RWPE2 (cell line): ENCODE data around the gene ANKZF1.
"Not testable (repeated sequence)": the region's sequence is repeated elsewhere in the genome, so short reads cannot be mapped to it uniquely, and the experiment has no call there.

Experiments
- ATAC-seq: fragments of 200-7000 bp; cut with Tn5 transposase; 3 replicates; pipeline ENCODE4 v1.9.1; 2021; ENCODE audit warnings: low read depth
- DNase-seq: peaks from one replicate; pipeline ENCODE4 v3.0.0-alpha.2; 2020; ENCODE audit warnings: low spot score
- H3K27ac ChIP-seq: fragments of 450-650 bp; 2 replicates; pipeline ENCODE4 v1.5.1; 2017; ENCODE audit warnings: mild to moderate bottlenecking; ENCODE audit not compliant: poor library complexity, severe bottlenecking
- H3K27me3 ChIP-seq: fragments of 250-450 bp; sonication (Bioruptor Pico); 2 replicates; pipeline ENCODE4 v1.5.1; 2021; ENCODE audit warnings: mild to moderate bottlenecking, moderate library complexity; ENCODE audit not compliant: insufficient read depth, poor library complexity, severe bottlenecking
- H3K36me3 ChIP-seq: fragments of 250-450 bp; sonication (Bioruptor Pico); 2 replicates; pipeline ENCODE4 v1.5.1; 2020; ENCODE audit warnings: low read depth, mild to moderate bottlenecking, moderate library complexity
- H3K4me1 ChIP-seq: fragments of 250-450 bp; sonication (Bioruptor Pico); 2 replicates; pipeline ENCODE4 v1.5.1; 2021; ENCODE audit warnings: mild to moderate bottlenecking, moderate library complexity; ENCODE audit not compliant: insufficient read depth, poor library complexity, severe bottlenecking
- H3K4me3 ChIP-seq: fragments of 250-450 bp; sonication (Bioruptor Pico); 2 replicates; pipeline ENCODE4 v1.5.1; 2021; ENCODE audit warnings: mild to moderate bottlenecking, moderate library complexity; ENCODE audit not compliant: severe bottlenecking
- H3K9me3 ChIP-seq: fragments of 250-450 bp; sonication (Bioruptor Pico); 2 replicates; pipeline ENCODE4 v1.5.1; 2021; ENCODE audit warnings: mild to moderate bottlenecking, moderate library complexity; ENCODE audit not compliant: severe bottlenecking
- CTCF ChIP-seq: fragments of 450-650 bp; IDR thresholded peaks from one replicate; pipeline ENCODE4 v1.5.1; 2017; ENCODE audit warnings: mild to moderate bottlenecking, moderate library complexity; ENCODE audit not compliant: poor library complexity, severe bottlenecking

ANKZF1 gene

GRCh38 chr2:219254590-219255201, 25.1 kb downstream of the ANKZF1 start:
- no peak for DNase-seq

GRCh38 chr2:219258942-219259341, 29.3 kb downstream of the ANKZF1 start:
- H3K4me1 ChIP-seq, H3K27ac ChIP-seq, H3K36me3 ChIP-seq, DNase-seq, H3K27me3 ChIP-seq, H3K4me3 ChIP-seq, H3K9me3 ChIP-seq, ATAC-seq: not testable (repeated sequence)

More at GRCh38 chr2:219254590-219255201, 25.1 kb downstream of the ANKZF1 start:
- ATAC-seq = no peak
- Histone ChIP-seq H3K4me3 (peak overlapping the region; percentile 67), H3K36me3 (peaks cover 25% of the 10 kb centered on the region), H3K9me3 (no peaks in the 10 kb centered on the region), H3K27me3 (no peaks in the 10 kb centered on the region), H3K27ac (no peak overlapping the region), H3K4me1 (peaks cover 27% of the 10 kb centered on the region)
- TF ChIP-seq CTCF = no peak

- DNase-seq (no peak), ATAC-seq (no peak)
- TF ChIP-seq CTCF = no peak
Observed at GRCh38 chr2:219261024-219261855, 31.6 kb downstream of the ANKZF1 start.

GRCh38 chr2:219266232-219266631, 36.6 kb downstream of the ANKZF1 start:
- Histone ChIP-seq H3K4me3 (no peak overlapping the region), H3K27me3 (no peaks in the 10 kb centered on the region), H3K4me1 (peaks cover 11% of the 10 kb centered on the region), H3K36me3 (no peaks in the 10 kb centered on the region), H3K27ac (no peak overlapping the region), H3K9me3 (no peaks in the 10 kb centered on the region)
- TF ChIP-seq CTCF = no peak
- DNase-seq = no peak
- no peak for ATAC-seq

More at GRCh38 chr2:219261024-219261855, 31.6 kb downstream of the ANKZF1 start:
- no peaks in the 10 kb centered on the region for H3K9me3 ChIP-seq
- H3K27me3 ChIP-seq = no peaks in the 10 kb centered on the region
- H3K27ac ChIP-seq = no peak overlapping the region
- H3K36me3 ChIP-seq = no peaks in the 10 kb centered on the region
- H3K4me1 ChIP-seq = no peaks in the 10 kb centered on the region
- H3K4me3 ChIP-seq = no peak overlapping the region

- ATAC-seq (no peak), DNase-seq (no peak)
- no peaks in the 10 kb centered on the region for H3K36me3 ChIP-seq
- peaks cover 11% of the 10 kb centered on the region for H3K4me1 ChIP-seq
- no peak overlapping the region for H3K4me3 ChIP-seq
- no peak overlapping the region for H3K27ac ChIP-seq
- H3K9me3 ChIP-seq = no peaks in the 10 kb centered on the region
- no peaks in the 10 kb centered on the region for H3K27me3 ChIP-seq
- no peak for TF ChIP-seq CTCF
Observed at GRCh38 chr2:219266886-219267285, 37.3 kb downstream of the ANKZF1 start.
